Activated T-helper 1 cell treated with anti-CD3 and anti-CD28 coated beads, Interleukin-12 subunit alpha, Interleukin-12 subunit beta, Interleukin-2, Interleukin-4 antibody, amounts not matched to agents 30 ng/mL and 10 ng/mL and 1 ng/mL, durations not matched to agents 14 hours and 24 hours and 36 hours (primary cell): ENCODE results near the gene CBLL1. TPM values are rescaled to one million over a fixed set of nuclear protein-coding genes. Genes with fewer than 3 reads are reported as not detected.

Experiments used
- DNase-seq: peaks from one replicate; pipeline ENCODE4 v3.0.0; 2021; ENCODE audit warnings: low spot score
- H3K27ac Mint-ChIP-seq: one replicate; pipeline ENCODE4 v1.8.0; 2021; ENCODE audit warnings: mild to moderate bottlenecking, mixed read lengths
- H3K27me3 Mint-ChIP-seq: one replicate; pipeline ENCODE4 v1.8.0; 2022; ENCODE audit warnings: mild to moderate bottlenecking, moderate library complexity, mixed read lengths; ENCODE audit not compliant: insufficient read depth
- H3K36me3 Mint-ChIP-seq: one replicate; pipeline ENCODE4 v1.8.0; 2021; ENCODE audit warnings: low read depth, mixed read lengths
- H3K4me1 Mint-ChIP-seq: one replicate; pipeline ENCODE4 v1.8.0; 2021; ENCODE audit warnings: low read depth, mixed read lengths
- H3K4me3 Mint-ChIP-seq: one replicate; pipeline ENCODE4 v1.8.0; 2021; ENCODE audit warnings: mild to moderate bottlenecking, moderate library complexity, mixed read lengths
- H3K9me3 Mint-ChIP-seq: one replicate; pipeline ENCODE4 v1.8.0; 2021; ENCODE audit warnings: mixed read lengths
- intact Hi-C: fragments of 100-400 bp; cut with micrococcal nuclease; formaldehyde crosslinking; loops from one replicate; pipeline ENCODE4 v1.15.1; 2024
- total RNA-seq: library from RNA; stranded (reverse); gene quantifications from 2 replicates; pipeline ENCODE4 v1.2.3, GENCODE V29; 2022

CBLL1 gene
- total RNA-seq, 1 donor from 2014 or later = 46.9 TPM

DNA sequence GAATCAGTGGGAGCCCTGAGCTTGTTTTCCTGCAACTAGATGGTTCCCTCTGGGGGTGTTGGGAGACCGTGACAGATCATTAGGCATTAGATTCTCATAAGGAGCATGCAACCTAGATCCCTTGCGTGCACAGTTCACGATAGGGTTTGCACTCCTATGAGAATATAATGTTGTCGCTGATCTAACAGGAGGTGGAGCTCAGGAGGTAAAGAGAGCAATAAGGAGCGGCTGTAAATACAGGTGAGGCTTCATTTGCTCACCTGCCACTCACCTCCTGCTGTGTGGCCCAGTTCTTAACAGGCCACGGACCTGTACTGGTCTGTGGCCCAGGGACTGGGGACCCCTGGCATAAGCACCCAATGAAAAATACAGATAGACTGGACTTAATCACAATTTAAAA, 48.4 kb downstream of the CBLL1 start:
- Mint-ChIP-seq H3K4me3 (no peak overlapping the region), H3K27me3 (peaks cover 18% of the 10 kb centered on the region), H3K36me3 (no peaks in the 10 kb centered on the region), H3K9me3 (no peaks in the 10 kb centered on the region), H3K27ac (no peak overlapping the region), H3K4me1 (no peaks in the 10 kb centered on the region)
- intact Hi-C loops = no loop called here
- DNase-seq = no peak

GRCh38 chr7:107799647-107800264, 55.8 kb downstream of the CBLL1 start:
- Mint-ChIP-seq H3K4me3 (no peak overlapping the region), H3K27ac (no peak overlapping the region)

GRCh38 chr7:107803009-107803610, 59.2 kb downstream of the CBLL1 start, which contains the start of gene SLC26A3:
Gene SLC26A3, minus strand, starts transcription at chr7:107803223. Its CDS starts 8,714 bp downstream, at chr7:107794509.
- H3K4me1 Mint-ChIP-seq = no peaks in the 10 kb centered on the region
- H3K4me3 Mint-ChIP-seq = no peak within 1 kb of the TSS
- H3K27me3 Mint-ChIP-seq = peaks cover 11% of the 10 kb centered on the region
- no peaks in the 10 kb centered on the region for H3K9me3 Mint-ChIP-seq
- DNase-seq = no peak
- H3K27ac Mint-ChIP-seq = no peak within 1 kb of the TSS
- intact Hi-C loops = no loop called here
- H3K36me3 Mint-ChIP-seq = no peaks in the 10 kb centered on the region

More at GRCh38 chr7:107799647-107800264, 55.8 kb downstream of the CBLL1 start:
- DNase-seq = no peak
- Mint-ChIP-seq H3K27me3 (peaks cover 14% of the 10 kb centered on the region), H3K4me1 (no peaks in the 10 kb centered on the region), H3K36me3 (no peaks in the 10 kb centered on the region), H3K9me3 (no peaks in the 10 kb centered on the region)
- intact Hi-C loops = no loop called here

- intact Hi-C loops = no loop called here
- Mint-ChIP-seq H3K4me3 (no peak overlapping the region), H3K9me3 (no peaks in the 10 kb centered on the region), H3K27ac (no peak overlapping the region), H3K4me1 (peaks cover 9% of the 10 kb centered on the region), H3K36me3 (no peaks in the 10 kb centered on the region), H3K27me3 (peaks cover 6% of the 10 kb centered on the region)
- no peak for DNase-seq
Measured at GRCh38 chr7:107809179-107809578, 65.2 kb downstream of the CBLL1 start.

GRCh38 chr7:107810626-107811025, 66.7 kb downstream of the CBLL1 start:
- Mint-ChIP-seq H3K9me3 (peaks cover 5% of the 10 kb centered on the region), H3K27ac (no peak overlapping the region), H3K4me3 (no peak overlapping the region), H3K36me3 (no peaks in the 10 kb centered on the region), H3K4me1 (peaks cover 17% of the 10 kb centered on the region), H3K27me3 (no peaks in the 10 kb centered on the region)
- intact Hi-C loops = loop anchor here (10.0 kb wide), 2 partner anchors 246 to 764 kb away; partner anchors contain the start of genes COG5 and DUS4L
- DNase-seq = no peak

Other genes starting within 250 kb of the CBLL1 start
- gene COG5, start 180.2 kb upstream of the CBLL1 start, total RNA-seq = 36.5 and 39.1 TPM in 2 replicates
- 11.8 and 13.5 TPM in 2 replicates for gene DUS4L, start 180.2 kb upstream of the CBLL1 start, total RNA-seq
- gene BCAP29, start 163.9 kb upstream of the CBLL1 start, total RNA-seq = 43.5 and 44.5 TPM in 2 replicates
- 7.2 and 7.9 TPM in 2 replicates for gene SLC26A4, start 83.3 kb upstream of the CBLL1 start, total RNA-seq
- not detected in 2 replicates for gene SLC26A3, start 59.1 kb downstream of the CBLL1 start, total RNA-seq
- gene DLD, start 147.0 kb downstream of the CBLL1 start, total RNA-seq = 98.6 and 114 TPM in 2 replicates